NCI-H2081 treated with DMSO at 0.1 percent for 48 hours (cell line): Measurements from ENCODE around the gene PRR29.

Source experiments
- DNase-seq: peaks from one replicate; lab custom pipeline; 2025; lab: John Stamatoyannopoulos, UW

PRR29 gene

GRCh38 chr17:64042700-64043485 is 44.7 kb downstream of the PRR29 start:
- no peak for DNase-seq

GRCh38 chr17:64045176-64045575 is 47.0 kb downstream of the PRR29 start:
- DNase-seq: no peak

- no peak for DNase-seq
Measured at GRCh38 chr17:64048805-64049204, 50.7 kb downstream of the PRR29 start.

GRCh38 chr17:64051153-64051552 is 53.0 kb downstream of the PRR29 start:
- DNase-seq: no peak

GRCh38 chr17:64053101-64053500 is 55.0 kb downstream of the PRR29 start:
- DNase-seq: no peak
